22Rv1 (cell line): ENCODE measurements around the gene FRAS1.
"Not testable (repeated sequence)": the region's sequence is repeated elsewhere in the genome, so short reads cannot be mapped to it uniquely, and the experiment has no call there.

Experiments
- H3K27ac ChIP-seq: fragments of 450-650 bp; 2 replicates; pipeline ENCODE4 v1.5.1; 2017
- ZFX ChIP-seq: fragments of 450-650 bp; IDR thresholded peaks from 2 replicates; pipeline ENCODE4 v1.6.1; 2017; ENCODE audit warnings: antibody characterized with exemption, borderline replicate concordance
- TF ChIP-seq, protein P1 (sequence below): fragments of 450-650 bp; IDR thresholded peaks from 2 replicates; pipeline ENCODE4 v1.5.1; 2017; ENCODE audit warnings: mild to moderate bottlenecking

FRAS1 gene

DNA sequence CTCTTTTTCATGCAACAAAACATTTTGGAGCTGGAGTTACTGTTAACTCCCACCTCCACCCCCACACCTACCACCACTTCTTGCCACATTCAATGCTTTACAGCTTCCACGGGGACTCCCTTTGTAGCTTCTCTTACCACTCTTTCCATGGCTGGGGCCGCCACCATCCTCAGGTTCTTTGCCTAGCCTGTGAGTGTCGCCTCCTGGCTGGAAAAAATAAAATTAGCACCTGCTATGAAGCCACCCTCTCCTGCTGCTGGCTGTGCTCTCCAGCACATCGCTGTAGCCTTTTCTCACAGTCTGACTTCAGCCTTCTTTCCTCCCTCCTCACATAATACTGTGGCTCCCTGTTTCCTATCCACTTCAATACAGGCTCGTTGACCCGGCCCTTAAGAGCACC is 114.4 kb downstream of the FRAS1 start:
- TF ChIP-seq ZFX = no peak
- TF ChIP-seq, protein P1, sequence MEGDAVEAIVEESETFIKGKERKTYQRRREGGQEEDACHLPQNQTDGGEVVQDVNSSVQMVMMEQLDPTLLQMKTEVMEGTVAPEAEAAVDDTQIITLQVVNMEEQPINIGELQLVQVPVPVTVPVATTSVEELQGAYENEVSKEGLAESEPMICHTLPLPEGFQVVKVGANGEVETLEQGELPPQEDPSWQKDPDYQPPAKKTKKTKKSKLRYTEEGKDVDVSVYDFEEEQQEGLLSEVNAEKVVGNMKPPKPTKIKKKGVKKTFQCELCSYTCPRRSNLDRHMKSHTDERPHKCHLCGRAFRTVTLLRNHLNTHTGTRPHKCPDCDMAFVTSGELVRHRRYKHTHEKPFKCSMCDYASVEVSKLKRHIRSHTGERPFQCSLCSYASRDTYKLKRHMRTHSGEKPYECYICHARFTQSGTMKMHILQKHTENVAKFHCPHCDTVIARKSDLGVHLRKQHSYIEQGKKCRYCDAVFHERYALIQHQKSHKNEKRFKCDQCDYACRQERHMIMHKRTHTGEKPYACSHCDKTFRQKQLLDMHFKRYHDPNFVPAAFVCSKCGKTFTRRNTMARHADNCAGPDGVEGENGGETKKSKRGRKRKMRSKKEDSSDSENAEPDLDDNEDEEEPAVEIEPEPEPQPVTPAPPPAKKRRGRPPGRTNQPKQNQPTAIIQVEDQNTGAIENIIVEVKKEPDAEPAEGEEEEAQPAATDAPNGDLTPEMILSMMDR = no peak
- no peak overlapping the region for H3K27ac ChIP-seq

DNA sequence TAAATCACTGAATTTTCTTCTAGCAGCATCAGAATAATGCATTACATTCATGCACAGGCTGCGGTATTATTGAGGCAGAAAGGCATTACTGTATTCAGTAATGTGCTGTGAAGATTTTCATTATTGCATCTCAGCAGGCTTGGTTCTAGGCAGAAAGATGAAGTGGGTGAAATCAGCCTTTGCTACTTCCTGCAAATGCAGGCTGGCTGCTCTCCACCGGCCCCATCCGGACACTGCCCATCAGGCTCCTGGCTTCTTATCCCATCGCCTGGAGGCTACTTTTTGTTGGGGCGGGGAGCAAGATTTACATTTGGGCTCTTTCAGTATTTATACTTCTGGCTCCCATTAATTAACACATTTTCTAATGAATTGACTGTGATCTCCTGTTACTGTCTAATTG is 117.8 kb downstream of the FRAS1 start:
- TF ChIP-seq, protein P1 = no peak
- no peak for TF ChIP-seq ZFX
- H3K27ac ChIP-seq = no peak overlapping the region

DNA sequence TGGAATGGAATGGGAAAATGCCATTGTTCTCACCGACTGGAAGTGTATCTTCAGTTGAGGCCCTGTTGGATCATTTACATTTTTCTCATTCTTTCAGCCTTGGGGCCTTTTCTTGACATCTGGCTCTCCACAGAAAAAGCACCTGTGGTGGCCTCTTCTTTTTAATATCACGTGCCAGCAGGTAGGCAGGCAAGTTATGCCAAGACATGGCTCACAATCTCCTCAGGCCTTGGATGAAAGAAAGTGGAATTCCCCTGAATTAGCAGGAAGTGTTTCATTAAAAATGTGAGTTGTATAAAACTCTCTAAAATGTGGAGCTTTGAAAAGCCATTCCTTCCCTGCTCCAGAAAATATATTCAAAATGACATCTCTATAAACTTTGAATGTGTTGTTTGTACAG is 122.1 kb downstream of the FRAS1 start:
- no peak overlapping the region for H3K27ac ChIP-seq
- TF ChIP-seq, protein P1 = no peak
- TF ChIP-seq ZFX = no peak

DNA sequence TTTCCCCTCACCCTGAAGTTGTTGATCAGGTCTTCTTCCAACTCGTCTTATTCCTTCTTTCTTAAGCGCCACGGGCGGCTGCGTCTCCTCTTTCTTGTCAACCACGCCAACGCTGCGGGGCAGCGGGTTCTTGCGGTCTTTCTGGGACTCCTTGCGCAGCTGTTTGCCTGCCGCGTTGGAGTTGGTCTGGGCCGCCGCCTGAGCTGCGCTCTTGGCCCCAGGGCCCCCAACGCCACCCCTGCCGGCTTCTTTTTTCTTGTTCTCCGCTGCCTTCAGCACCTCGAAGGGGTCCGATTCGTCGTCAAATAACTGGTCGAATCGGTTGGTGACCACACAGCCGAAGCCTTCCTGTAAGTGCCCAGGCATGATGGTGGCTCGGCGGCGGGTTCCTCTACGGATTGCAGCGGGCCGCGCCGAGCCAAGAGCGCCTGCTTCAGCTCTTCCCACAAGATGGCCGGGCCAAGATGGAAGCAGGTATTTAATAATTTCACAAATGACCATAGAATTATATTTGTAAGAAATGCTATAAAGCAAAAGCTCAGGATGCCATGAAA is 124.6 kb downstream of the FRAS1 start:
- not testable (repeated sequence) for H3K27ac ChIP-seq

DNA sequence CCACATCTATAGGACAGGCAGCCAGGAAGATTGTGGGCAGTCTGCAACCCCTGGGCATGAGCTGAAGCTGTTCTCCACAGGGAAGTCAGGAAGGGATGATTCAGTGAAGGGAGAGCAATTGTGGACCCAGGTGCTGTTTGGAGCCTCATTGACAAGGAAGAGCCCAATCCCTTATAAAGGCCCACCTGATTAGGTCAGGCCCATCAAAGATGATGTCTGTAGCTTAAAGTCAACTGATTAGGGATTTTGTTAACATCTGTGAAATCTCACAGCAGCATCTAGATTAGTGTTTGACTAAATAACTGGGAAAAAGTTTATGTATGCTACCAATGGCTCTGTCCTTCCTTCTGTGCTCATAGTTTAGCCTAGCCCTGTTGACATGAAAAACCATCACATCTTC is 127.5 kb downstream of the FRAS1 start:
- TF ChIP-seq ZFX = no peak
- TF ChIP-seq, protein P1 = no peak
- no peak overlapping the region for H3K27ac ChIP-seq

DNA sequence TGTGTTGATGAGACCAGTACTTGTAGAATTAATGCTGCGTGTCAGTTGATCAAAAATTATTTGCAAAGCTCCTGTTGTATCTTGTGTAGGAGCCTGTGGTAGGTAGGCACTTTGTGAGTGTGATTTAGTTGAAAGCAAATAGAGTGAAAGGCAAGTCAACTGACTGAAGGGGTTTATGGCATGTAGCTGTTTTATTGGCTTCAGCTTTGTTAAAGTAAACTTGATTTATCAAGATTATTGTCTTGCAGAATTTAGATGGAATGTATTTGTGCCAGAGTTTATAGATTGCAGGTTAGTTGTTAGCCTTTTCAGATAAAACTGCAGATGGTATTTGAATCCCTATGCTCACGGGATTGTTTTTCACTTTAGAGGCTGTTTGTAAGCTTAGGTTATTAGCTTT is 128.0 kb downstream of the FRAS1 start:
- H3K27ac ChIP-seq = no peak overlapping the region
- TF ChIP-seq, protein P1 = no peak

DNA sequence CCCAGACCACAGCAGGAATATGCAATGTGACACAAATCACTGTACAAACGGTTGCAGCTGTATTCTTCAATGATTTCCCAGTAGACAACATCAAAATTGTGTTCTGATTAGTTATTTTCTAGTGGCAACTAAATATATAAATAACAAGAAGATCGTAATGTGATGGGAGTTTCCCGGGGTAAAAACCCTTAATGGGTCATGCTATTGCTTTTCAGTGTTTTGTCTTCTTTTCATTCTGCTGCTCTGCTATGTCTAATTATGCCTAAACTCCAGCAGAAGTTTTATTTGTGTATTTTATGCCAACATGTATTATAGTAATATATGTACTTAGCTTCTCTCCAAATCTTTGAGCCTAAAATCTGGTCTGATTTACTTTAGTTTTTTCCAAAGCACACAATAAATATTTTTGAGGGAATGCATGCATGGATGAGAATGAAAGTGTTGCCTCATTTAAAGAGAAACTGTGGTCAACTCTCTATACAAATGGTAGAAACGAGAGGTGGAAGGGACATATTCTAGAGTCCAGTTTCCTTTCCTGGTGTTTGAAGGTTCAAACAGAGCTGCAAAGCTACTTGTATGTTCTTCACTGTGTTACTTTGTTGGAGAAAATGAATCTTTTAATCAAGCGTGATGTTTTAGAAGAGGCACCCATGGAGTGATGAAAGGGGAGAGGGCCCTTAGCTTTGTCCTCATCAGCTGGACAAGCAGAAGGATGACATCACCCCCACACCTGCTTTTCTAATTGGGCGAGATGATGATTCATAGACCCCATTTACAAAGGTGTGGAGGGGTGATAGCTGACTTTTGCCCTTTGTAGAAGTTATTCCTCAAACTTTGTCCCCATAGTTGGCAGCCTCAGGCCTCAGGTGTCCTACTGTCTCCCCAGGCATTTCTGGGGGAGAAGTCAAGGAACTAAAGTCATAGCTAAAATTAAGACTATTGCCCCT is 129.7 kb downstream of the FRAS1 start:
- TF ChIP-seq, protein P1 = no peak
- no peak for TF ChIP-seq ZFX

More for the DNA sequence above, 129.7 kb downstream of the FRAS1 start:
- no peak overlapping the region for H3K27ac ChIP-seq
